ENCODE results near the gene RNF6. TPM values are rescaled to one million over a fixed set of nuclear protein-coding genes. Genes with fewer than 3 reads are reported as not detected.

RNF6 gene
- polyA plus RNA-seq, 3 donors = 9.8 to 18.3 (median 15.9) TPM

- H3K27ac ChIP-seq (ENCODE audit: low read depth, low read length) = no peak overlapping the region
- 89 to 91% (median 89%) methylated on average over 13 of the region's 13 CpGs for WGBS, 3 donors
Measured at GRCh38 chr13:26229080-26229615, 7.0 kb upstream of the RNF6 start.

GRCh38 chr13:26228096-26228495 lies 6.0 kb upstream of the RNF6 start:
- 82 to 95% (median 82%) methylated on average over 2 of the region's 2 CpGs for WGBS, 3 donors
- H3K27ac ChIP-seq (ENCODE audit: low read depth, low read length) = no peak overlapping the region

- WGBS, 3 donors = 75 to 85% (median 80%) methylated on average over 6 of the region's 6 CpGs
- no peak overlapping the region for H3K27ac ChIP-seq (ENCODE audit: low read depth, low read length)
Measured at GRCh38 chr13:26227166-26227971, 5.3 kb upstream of the RNF6 start.

- 69 to 78% (median 72%) methylated on average over 7 of the region's 7 CpGs for WGBS, 3 donors
Measured at GRCh38 chr13:26225896-26226617, 3.9 kb upstream of the RNF6 start.

GRCh38 chr13:26222520-26223046 lies 469 bp upstream of the RNF6 start:
- 17 to 28% (median 24%) methylated on average over 16 of the region's 16 CpGs for WGBS, 3 donors

More at GRCh38 chr13:26225896-26226617, 3.9 kb upstream of the RNF6 start:
- no peak overlapping the region for H3K27ac ChIP-seq (ENCODE audit: low read depth, low read length)

GRCh38 chr13:26221399-26221720 lies 754 bp downstream of the RNF6 start:
- WGBS, 3 donors = 0 to 1% (median 0%) methylated on average over 16 of the region's 16 CpGs
- no peak overlapping the region for H3K27ac ChIP-seq (ENCODE audit: low read depth, low read length)

More at GRCh38 chr13:26222520-26223046, 469 bp upstream of the RNF6 start:
- peak overlapping the region; percentile 94 for H3K27ac ChIP-seq (ENCODE audit: low read depth, low read length)

GRCh38 chr13:26220575-26220974 lies 1.5 kb downstream of the RNF6 start:
- 72 to 85% (median 81%) methylated on average over 2 of the region's 2 CpGs for WGBS, 3 donors

GRCh38 chr13:26219726-26220125 lies 2.4 kb downstream of the RNF6 start:
- WGBS, 3 donors = 79 to 86% (median 79%) methylated on average over 1 of the region's 1 CpG
- H3K27ac ChIP-seq (ENCODE audit: low read depth, low read length) = no peak overlapping the region

More at GRCh38 chr13:26220575-26220974, 1.5 kb downstream of the RNF6 start:
- no peak overlapping the region for H3K27ac ChIP-seq (ENCODE audit: low read depth, low read length)

- WGBS, 3 donors = 94 to 95% (median 94%) methylated on average over 2 of the region's 2 CpGs
- H3K27ac ChIP-seq (ENCODE audit: low read depth, low read length) = no peak overlapping the region
Measured at GRCh38 chr13:26216042-26216441, 6.1 kb downstream of the RNF6 start.

- 85 to 92% (median 90%) methylated on average over 6 of the region's 6 CpGs for WGBS, 3 donors
- H3K27ac ChIP-seq (ENCODE audit: low read depth, low read length) = no peak overlapping the region
Measured at GRCh38 chr13:26213982-26214381, 8.1 kb downstream of the RNF6 start.

- H3K27ac ChIP-seq (ENCODE audit: low read depth, low read length) = no peak overlapping the region
- 74 to 96% (median 90%) methylated on average over 1 of the region's 1 CpG for WGBS, 3 donors
Measured at GRCh38 chr13:26213345-26213744, 8.8 kb downstream of the RNF6 start.

GRCh38 chr13:26208287-26208686 lies 13.8 kb downstream of the RNF6 start:
- WGBS, 3 donors = 94 to 100% (median 100%) methylated on average over 1 of the region's 1 CpG
- no peak overlapping the region for H3K27ac ChIP-seq (ENCODE audit: low read depth, low read length)

- H3K27ac ChIP-seq (ENCODE audit: low read depth, low read length) = no peak overlapping the region
Measured at GRCh38 chr13:26202365-26202972, 19.6 kb downstream of the RNF6 start.

- no peak overlapping the region for H3K27ac ChIP-seq (ENCODE audit: low read depth, low read length)
Measured at GRCh38 chr13:26200811-26201210, 21.3 kb downstream of the RNF6 start.

- no peak overlapping the region for H3K27ac ChIP-seq (ENCODE audit: low read depth, low read length)
Measured at GRCh38 chr13:26198116-26198515, 24.0 kb downstream of the RNF6 start.

GRCh38 chr13:26197298-26197697 lies 24.8 kb downstream of the RNF6 start:
- H3K27ac ChIP-seq (ENCODE audit: low read depth, low read length) = no peak overlapping the region

GRCh38 chr13:26186995-26187394 lies 35.1 kb downstream of the RNF6 start:
- 39 to 55% (median 43%) methylated on average over 22 of the region's 22 CpGs for WGBS, 3 donors
- no peak overlapping the region for H3K27ac ChIP-seq (ENCODE audit: low read depth, low read length)

GRCh38 chr13:26186118-26186870 lies 35.8 kb downstream of the RNF6 start:
- 1% methylated on average over 72 to 76 of the region's 76 CpGs for WGBS, 3 donors
- H3K27ac ChIP-seq (ENCODE audit: low read depth, low read length) = peak overlapping the region; percentile 20
